Gastrocnemius medialis (tissue), 4 donors: ENCODE results near the gene GSTT2.

Experiments
- CTCF ChIP-seq, 5 experiments: fragments of 450-650 bp in 3 of 5; fragments of 200-600 bp in 2 of 5; sonication (generic) in 2 of 5; IDR thresholded peaks in 4 of 5; conservative IDR thresholded peaks in 1 of 5; 1 replicate in 4 of 5; 2 replicates in 1 of 5; pipeline ENCODE4 v1.5.1; 2016 to 2019; ENCODE audit warnings: antibody characterized with exemption in 5 of 5, mild to moderate bottlenecking in 3 of 5, moderate library complexity in 3 of 5
- POLR2A ChIP-seq, 2 donors: fragments of 450-650 bp; IDR thresholded peaks; one replicate each; pipeline ENCODE4 v1.6.1; 2017; ENCODE audit warnings: antibody characterized with exemption in 2 of 2, mild to moderate bottlenecking in 2 of 2, moderate library complexity in 2 of 2

GRCh38 chr22:24006914-24007214 lies 26.9 kb downstream of the GSTT2 start:
- no peak for TF ChIP-seq CTCF (IDR thresholded peaks at IDR 0.05 in 4 of 5, conservative IDR thresholded peaks at IDR 0.05 in 1 of 5)
- TF ChIP-seq POLR2A (IDR thresholded peaks at IDR 0.05) = no peak
